ENCODE measurements around the gene UQCR11. TPM values are rescaled to one million over a fixed set of nuclear protein-coding genes. Genes with fewer than 3 reads are reported as not detected.
A peak's percentile ranks its signal among the peaks of the same experiment; 100 is the strongest.

UQCR11 gene
- total and polyA plus RNA-seq, 2 of the 8 experiments (the other 6 are each of a cell fraction or from before 2014, with no cell fraction given), result 162 to 171 TPM

GRCh38 chr19:1650650-1651567 is 45.6 kb upstream of the UQCR11 start (continued):
- TF ChIP-seq MAX (IDR thresholded peaks at IDR 0.05), result peak; percentile 36; the same call in 1 of the 2 replicates
- peak; percentile 13; the same call in 1 of the 2 replicates for TF ChIP-seq ATF2 (IDR thresholded peaks at IDR 0.05; ENCODE audit: low read length)
